GM19240 (cell line): ENCODE results near the gene TRIM60.
"Not testable (repeated sequence)": the region's sequence is repeated elsewhere in the genome, so short reads cannot be mapped to it uniquely, and the experiment has no call there.

Experiments
- DNase-seq: peaks from one replicate; pipeline ENCODE4 v3.0.0; 2011; ENCODE audit warnings: low spot score; ENCODE audit not compliant: insufficient read length

The TRIM60 gene

DNA sequence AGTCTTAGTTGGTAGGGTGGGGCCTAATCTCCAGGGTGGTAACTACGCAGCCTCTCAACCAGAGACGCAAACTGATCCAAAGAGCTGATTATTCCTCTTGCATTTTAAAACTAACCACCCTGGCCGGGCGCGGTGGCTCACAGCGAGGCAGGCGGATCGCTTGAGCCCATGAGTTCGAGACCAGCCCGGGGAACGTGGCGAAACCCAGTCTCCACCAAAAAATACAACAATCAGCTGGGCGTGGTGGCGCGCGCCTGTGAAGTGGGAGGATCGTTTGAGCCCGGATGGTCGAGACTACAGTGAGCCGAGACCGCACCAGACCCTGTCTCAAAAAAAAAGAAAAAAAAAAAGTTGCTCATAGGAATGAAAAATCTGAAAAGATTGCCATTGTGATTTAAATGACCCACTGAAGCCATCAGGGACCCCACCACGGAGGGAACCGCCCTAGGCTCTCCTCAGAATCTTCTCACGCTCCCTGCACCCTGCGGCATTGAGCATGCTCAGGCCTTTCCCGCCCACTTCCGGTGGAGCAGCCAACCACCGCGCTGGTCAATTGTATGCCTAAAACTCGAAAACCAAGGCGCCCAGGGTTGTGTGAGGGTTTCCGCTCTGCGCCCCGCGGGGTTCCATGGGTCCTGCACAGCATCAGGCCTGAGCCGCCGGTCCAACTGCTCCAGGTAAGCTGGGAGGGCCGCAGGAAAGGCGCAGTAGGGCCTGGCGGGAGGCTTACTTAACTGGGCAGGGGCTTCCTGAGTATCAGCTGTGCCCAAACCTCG, at the start of gene TRIM60:
TSS of gene TRIM60 (plus strand) at position 564 of the 776 bp plus-strand sequence. CDS start 8,074 bp downstream, outside the sequence.
- no peak for DNase-seq

DNA sequence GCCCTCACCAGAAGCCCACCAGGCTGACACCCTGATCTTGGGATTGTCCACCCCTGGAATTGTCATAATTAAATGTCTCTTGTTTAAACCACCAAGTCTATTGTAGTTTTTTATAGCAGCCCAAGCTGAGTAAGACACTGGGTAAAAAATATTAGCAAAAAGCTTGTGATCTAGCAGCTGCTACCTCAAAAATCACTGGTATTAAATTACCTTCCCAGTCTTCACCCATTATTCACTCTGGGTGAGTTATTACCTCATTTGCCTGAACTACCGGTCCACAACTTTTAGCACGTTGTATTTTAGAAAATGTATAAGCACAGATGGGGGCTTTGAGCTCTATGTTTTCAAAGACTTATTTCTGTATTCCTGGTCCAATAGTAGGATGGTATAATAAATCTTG, 42.3 kb upstream of the TRIM60 start:
- no peak for DNase-seq

DNA sequence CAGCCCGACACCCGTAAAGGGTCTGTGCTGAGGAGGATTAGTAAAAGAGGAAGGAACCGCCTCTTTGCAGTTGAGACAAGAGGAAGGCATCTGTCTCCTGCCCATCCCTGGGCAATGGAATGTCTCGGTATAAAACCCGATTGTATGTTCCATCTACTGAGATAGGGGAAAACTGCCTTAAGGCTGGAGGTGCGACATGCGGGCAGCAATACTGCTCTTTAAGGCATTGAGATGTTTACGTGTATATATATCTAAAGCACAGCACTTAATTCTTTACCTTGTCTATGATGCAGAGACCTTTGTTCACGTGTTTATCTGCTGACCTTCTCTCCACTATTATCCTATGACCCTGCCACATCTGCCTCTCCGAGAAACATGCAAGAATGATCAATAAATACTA, 41.0 kb upstream of the TRIM60 start:
- DNase-seq, result not testable (repeated sequence)

DNA sequence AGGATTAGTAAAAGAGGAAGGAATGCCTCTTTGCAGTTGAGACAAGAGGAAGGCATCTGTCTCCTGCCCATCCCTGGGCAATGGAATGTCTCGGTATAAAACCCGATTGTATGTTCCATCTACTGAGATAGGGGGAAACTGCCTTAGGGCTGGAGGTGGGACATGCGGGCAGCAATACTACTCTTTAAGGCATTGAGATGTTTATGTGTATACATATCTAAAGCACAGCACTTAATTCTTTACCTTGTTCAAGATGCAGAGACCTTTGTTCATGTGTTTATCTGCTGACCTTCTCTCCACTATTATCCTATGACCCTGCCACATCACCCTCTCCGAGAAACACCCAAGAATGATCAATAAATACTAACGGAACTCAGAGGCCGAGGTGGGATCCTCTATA, 35.7 kb upstream of the TRIM60 start:
- not testable (repeated sequence) for DNase-seq

DNA sequence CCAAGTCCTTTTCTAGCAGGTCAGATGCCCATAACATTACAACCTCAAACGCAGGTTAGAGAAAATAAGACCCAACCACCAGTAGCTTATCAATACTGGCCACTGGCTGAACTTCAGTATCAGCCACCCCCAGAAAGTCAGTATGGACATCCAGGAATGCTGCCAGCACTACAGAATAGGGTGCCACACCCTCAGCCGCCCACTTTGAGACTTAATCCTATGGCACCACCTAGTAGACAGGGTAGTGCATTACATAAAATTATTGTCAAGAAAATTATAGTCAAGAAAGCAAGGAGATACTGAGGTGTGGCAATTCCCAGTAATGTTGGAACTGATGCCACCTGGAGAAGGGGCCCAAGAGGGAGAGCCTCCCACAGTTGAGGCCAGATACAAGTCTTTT, 34.5 kb upstream of the TRIM60 start:
- no peak for DNase-seq

DNA sequence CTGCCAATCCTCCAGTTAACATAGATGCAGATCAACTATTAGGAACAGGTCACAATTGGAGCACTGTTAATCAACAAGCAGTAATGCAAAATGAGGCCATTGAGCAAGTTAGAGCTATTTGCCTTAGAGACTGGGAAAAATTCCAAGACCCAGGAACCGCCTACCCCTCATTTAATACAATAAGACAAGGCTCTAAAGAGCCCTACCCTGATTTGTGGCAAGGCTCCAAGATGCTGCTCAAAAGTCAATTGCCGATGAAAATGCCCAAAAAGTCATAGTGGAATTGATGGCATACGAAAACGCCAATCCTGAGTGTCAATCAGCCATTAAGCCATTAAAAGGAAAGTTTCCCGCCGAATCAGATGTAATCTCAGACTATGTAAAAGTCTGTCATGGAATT, 33.9 kb upstream of the TRIM60 start:
- no peak for DNase-seq

DNA sequence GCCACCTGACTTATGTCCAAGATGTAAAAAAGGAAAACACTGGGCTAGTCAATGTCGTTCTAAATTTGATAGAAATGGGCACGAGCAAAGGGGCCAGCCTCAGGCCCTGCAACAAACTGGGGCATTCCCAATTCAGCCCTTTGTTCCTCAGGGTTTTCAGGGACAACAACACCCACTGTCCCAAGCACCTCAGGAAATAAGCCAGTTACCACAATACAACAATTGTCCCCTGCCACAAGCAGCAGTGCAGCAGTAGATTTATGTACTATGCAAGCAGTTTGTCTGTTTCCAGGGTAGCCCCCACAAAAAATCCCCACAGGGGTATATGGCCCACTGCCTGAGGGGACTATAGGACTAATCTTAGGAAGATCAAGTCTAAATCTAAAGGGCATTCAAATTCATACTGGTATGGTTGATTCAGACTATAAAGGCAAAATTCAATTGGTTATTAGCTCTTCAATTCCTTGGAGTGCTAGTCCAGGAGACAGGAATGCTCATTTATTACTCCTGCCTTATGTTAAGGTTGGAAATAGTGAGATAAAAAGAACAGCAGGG, 33.2 kb upstream of the TRIM60 start:
- DNase-seq, result not testable (repeated sequence)

DNA sequence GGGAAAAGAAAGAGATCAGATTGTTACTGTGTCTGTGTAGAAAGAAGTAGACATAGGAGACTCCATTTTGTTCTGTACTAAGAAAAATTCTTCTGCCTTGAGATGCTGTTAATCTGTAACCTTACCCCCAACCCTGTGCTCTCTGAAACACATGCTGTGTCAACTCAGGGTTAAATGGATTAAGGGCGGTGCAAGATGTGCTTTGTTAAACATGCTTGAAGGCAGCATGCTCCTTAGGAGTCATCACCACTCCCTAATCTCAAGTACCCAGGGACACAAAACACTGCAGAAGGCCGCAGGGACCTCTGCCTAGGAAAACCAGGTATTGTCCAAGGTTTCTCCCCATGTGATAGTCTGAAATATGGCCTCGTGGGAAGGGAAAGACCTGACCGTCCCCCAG, 29.8 kb upstream of the TRIM60 start:
- DNase-seq, result not testable (repeated sequence)

DNA sequence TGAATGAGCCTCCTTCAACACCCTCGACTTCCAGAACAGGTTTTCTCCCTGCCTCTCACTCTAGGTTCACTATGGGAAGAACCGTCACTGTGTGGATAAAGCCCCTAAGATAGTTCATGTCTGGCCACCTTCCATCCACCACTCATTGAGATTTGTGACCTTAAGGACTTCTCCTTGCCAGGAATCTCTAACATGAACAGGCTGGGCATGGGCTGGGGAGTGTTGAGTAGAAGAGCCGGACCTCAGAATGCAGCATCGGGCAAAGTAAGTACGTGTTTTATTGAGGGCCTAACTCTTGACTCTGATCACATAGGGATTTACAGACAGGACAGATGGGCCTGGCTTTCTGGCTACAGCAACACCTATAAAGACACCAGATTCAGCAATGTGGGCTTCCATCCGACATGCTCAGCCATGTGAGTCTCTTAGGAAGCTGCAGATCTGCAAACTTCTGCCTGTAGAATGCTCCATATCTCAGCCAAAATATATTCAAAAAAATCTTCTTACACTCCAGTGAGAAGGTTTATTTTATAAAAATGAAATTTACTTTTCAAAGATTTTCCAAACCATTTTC, 26.4 kb upstream of the TRIM60 start:
- no peak for DNase-seq

DNA sequence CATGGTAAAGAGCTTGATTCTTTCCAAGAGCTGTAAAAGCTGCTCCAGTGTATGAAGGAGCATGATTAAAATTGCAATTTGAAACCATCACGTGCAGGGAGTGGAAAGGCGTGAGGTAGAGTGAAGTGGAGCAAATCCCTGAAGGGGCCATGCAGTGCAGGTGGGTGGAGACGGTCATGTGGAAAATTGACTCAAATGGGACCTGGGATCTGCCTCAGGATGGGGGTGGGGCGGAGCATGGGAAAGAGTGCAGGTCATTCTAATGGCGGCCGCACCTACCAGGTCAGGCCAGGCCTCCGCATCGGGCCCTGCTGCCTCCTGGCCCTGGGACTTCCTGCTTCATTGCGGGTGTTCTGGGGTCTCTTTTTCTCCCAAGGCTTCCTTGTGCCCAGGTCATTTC, 25.3 kb upstream of the TRIM60 start:
- DNase-seq, result no peak

DNA sequence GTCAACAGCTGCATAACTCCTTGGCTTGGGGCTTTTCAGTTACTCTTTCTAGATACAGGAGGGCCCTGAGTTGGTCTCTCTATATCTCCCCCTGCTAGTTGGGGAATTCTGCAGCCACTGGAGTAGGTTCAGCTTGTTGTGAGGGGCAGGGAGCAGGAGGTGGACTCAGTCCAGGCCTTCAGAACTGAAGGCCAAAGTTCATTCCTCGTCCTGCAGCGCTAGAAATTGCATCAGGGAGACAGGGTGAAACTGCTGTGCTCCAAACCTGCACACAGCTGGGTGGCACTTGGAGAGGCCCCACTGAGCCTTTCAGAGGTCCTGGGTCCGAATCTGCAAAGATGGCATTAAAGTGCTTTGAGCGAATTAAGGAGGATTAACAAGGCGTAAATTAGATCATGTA, 24.9 kb upstream of the TRIM60 start:
- no peak for DNase-seq

DNA sequence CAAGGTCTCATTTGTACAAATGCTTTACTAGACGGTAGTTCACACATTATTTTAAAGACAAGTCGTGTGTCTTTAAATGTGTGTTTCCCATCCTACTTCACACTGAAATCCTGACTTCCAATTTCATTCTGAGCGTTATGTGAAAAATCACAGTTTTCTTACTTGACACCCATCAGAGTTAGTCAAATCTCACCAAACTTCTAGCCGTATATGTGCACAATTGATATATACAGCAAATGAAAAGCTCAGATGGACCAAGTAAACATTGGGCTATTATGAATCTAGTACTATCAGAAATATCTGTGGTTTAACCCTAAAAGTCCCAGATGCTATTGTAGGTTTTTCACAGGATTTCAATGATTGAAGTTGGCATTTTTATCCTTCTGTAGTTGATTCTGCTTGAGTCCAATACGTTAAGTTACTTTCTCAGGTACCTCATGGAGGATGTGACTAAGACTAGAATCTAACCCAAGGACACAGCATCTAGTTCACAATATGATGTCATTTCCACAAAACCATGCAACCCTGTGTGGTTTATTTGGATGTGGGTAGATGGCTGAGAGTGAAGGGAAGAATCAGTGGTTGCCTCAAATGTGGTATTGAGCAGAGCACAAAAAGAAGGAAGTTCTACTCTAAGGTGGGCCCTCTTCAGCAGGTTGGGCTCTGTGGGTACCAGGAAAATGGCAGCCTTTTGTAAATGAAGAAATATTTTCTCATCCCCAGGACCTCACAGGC, 22.1 kb upstream of the TRIM60 start:
- DNase-seq, result no peak

DNA sequence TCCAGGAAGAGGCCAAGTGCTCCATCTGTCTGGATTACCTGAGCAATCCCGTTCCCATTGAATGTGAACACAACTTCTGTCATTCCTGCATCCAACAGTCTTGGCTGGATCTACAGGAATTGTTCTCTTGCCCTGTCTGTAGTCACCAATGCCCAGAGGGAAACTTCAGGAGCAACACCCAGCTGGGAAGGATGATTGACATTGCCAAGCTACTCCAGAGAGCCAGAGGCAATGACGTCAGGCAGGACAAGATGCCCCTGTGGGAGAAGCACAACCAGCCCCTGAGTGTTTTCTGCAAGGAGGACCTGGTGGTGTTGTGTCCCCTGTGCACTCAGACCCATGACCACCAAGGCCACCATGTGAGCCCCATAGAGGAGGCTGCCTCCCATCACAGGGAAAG, 21.3 kb upstream of the TRIM60 start:
- no peak for DNase-seq

DNA sequence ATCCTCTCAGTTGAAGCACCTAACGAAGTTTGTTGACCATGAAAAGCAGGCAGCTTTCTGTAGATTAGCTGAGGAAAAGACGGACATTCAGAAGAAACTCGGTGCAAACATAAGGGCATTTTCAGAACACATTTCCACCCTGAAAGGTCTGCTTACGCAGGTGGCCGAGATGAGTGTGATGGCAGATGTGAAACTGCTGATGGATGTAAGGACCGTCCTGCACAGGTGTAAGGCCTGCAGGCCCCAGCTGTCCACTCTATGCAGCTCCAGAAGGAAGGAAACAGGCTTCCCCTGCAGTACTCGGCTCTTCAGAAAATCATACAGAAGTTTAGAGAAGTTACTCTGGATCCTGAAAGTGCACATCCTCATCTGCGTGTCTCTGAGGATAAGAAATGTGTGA, 20.8 kb upstream of the TRIM60 start:
- DNase-seq, result no peak

DNA sequence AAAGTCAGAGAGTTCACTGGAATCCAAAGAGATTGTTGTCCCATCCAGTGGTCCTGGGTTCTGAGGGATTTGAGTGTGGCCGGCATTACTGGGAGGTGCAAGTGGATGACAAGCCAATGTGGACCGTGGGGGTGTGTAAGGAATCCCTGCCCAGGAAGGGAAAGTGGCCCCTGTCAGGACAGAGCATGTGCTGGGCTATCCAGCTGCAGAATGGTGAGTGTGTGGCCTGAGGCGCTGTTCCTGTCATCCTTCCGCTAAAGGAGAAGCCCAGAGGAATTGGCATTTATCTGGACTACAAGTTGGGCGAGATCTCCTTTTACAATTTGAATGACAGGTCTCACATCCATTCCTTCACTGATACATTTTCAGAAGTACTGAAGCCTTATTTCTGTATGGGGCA, 20.4 kb upstream of the TRIM60 start:
- no peak for DNase-seq

DNA sequence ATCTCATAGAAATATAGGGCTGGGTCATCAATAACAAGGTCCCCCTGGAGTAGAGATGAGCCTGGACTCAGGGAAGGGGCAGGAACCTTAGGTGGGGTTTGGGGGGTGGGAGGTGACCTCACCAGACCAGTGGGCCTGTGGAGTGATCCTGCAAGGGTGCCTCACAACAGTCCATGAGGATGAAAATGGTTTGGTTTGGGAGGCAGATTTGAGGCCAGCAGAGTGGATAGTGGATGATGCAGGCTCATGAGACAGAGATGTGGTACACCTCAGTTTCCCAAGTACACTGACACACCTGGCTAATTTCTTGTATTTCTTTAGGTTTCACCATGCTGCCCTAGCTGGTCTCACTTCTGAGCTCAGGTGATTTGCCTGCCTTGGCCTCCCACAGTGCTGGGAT, 18.1 kb upstream of the TRIM60 start:
- DNase-seq, result no peak

DNA sequence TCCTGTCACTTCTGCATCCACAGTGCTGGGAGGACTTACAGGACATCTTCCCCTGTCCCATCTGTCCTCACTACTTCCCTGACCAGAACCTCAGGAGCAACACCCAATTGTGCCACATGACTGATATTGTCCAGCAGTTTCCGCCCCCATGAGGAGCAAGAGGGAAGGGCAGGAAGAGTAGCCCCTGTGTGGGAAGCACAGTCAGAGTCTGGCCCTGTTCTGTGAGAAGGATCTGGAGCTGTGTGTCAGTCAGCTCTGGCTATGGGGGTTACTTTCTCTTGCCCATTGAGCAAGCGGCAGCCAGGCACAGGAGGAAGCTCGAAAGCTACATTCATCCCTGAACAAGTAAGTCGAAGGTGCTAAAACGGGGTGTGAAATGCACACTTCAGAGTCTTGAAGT, 14.8 kb upstream of the TRIM60 start:
- no peak for DNase-seq

DNA sequence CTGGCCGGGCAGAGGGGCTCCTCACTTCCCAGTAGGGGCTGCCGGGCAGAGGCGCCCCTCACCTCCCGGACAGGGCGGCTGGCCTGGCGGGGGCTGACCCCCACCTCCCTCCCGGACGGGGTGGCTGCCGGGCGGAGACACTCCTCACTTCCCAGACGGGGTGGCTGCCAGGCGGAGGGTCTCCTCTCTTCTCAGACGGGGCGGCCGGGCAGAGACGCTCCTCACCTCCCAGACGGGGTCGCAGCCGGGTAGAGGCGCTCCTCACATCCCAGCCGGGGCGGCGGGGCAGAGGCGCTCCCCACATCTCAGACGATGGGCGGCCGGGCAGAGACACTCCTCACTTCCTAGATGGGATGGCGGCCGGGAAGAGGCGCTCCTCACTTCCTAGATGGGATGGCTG, 11.8 kb upstream of the TRIM60 start:
- DNase-seq, result not testable (repeated sequence)

DNA sequence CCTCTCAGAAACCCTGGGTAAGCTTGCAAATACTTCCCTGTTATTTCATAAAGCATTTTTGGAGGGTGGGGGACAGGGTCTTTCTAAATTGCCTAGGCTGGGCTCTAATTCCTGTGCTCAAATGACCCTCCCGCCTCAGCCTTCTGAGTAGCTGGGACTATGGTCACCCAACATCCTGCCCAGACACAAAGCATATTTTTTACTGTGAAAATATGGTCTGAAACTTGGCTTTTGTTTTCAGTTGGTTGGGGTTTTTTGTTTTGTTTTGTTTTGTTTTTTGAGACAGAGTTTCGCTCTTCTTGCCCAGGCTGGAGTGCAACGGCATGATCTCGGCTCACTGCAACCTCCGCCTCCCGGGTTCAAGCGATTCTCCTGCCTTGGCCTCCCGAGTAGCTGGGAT, 6.0 kb upstream of the TRIM60 start:
- DNase-seq, result not testable (repeated sequence)

DNA sequence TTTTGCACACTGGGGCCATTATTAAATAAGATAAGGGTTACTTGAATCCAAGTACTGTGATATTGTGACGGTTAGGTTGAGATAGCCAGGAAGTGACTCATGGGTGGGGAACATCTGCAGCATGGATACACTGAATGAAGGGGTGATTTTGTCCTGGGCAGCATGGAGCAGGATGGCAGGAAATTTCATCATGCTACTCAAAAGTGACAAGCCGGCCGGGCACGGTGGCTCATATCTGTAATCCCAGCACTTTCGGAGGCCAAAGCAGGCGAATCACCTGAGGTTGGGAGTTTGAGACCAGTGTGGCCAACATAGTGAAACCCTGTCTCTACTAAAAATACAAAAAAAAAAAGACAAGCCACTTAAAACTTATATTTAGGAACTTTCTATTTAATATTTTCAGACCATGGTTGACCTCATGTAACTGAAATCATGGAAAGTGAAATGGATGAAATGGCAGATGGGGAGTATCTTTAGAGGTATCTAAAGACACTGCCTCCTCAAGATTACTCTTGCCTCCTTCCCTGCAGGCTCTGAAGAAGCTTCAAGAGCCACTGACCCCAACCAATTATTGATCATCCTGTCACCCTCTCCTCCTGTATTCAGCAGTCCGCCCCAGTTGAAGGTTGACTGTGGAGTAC, 3.9 kb upstream of the TRIM60 start:
- no peak for DNase-seq

DNA sequence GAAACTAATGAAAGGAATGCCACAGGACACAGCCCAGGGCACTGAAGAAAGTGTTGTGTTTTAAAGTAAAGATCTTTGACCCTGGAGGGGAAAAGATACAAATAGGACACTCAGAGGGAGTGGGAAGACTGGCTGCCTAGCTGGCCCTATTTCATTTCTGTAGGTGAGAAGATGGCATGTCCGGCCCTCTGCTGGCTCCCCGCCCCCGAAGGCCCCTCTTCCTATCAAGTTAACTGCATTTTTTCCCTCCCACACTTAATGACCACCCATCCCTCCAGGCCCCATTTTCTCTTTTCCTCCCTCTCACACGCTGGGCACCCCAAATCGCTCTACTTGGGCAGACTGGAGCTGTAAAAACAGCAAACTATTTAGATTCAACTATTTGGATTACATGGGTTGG, 16.4 kb downstream of the TRIM60 start:
- no peak for DNase-seq

DNA sequence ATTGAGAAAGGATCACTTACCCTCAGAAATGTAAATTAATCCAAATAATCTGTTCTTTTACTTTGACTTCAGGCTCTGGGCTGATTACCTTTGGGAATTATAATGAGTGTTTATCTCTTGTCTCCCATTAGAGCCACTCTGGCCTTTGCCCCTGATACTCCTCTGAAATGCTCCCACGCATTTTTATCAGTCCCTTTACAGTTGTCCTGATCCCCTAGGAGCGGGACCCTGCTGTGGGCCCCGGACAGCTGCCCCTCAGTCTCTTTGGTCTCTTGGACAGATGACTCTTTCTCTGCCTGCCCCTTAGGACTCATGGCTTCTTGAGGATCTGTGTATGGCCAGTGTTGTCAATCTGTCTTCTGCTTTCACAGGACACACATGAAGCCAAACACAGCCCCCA, 20.8 kb downstream of the TRIM60 start:
- DNase-seq, result no peak
